Stomach (tissue), 9 donors: Measurements from ENCODE around the gene ABLIM2. TPM values are rescaled to one million over a fixed set of nuclear protein-coding genes. Genes with fewer than 3 reads are reported as not detected.

Experiments
- DNase-seq, 2 donors: peaks; one replicate each; pipeline versions ENCODE4 v3.0.0 to v3.0.0-alpha.2; 2013 to 2019
- H3K27ac ChIP-seq, 5 donors: fragments of 200-600 bp in 4 of 5; sonication (generic) in 4 of 5; one replicate each; pipeline ENCODE4 v1.5.1; 2013 to 2019; ENCODE audit warnings: mild to moderate bottlenecking in 1 of 5, moderate library complexity in 1 of 5
- H3K27me3 ChIP-seq, 3 donors: fragments of 200-600 bp; sonication (generic); one replicate each; pipeline ENCODE4 v1.5.1; 2017 to 2019; ENCODE audit warnings: mixed run types in 1 of 3
- H3K36me3 ChIP-seq, 4 donors: fragments of 200-600 bp; sonication (generic); 1 replicate in 3 of 4; 2 replicates in 1 of 4; pipeline ENCODE4 v1.5.1; 2016 to 2019
- H3K4me1 ChIP-seq, 4 donors: fragments of 200-600 bp; sonication (generic); one replicate each; pipeline ENCODE4 v1.5.1; 2016 to 2019
- H3K4me3 ChIP-seq, 4 donors: fragments of 200-600 bp; sonication (generic) in 3 of 4; one replicate each; pipeline ENCODE4 v1.5.1; 2016 to 2019; ENCODE audit warnings: mild to moderate bottlenecking in 1 of 4
- H3K9me3 ChIP-seq, 4 donors: fragments of 200-600 bp; sonication (generic); one replicate each; pipeline ENCODE4 v1.5.1; 2016 to 2019
- EP300 ChIP-seq: sonication (generic); formaldehyde crosslinking; IDR thresholded peaks from one replicate; pipeline ENCODE4 v1.6.1; 2017; ENCODE audit warnings: antibody characterized with exemption
- POLR2A ChIP-seq, 4 donors: fragments of 450-650 bp; IDR thresholded peaks; one replicate each; pipeline ENCODE4 v1.6.1; 2016; ENCODE audit warnings: antibody characterized with exemption in 4 of 4, control low read depth in 2 of 4, mild to moderate bottlenecking in 1 of 4, moderate library complexity in 1 of 4
- POLR2AphosphoS5 ChIP-seq, 3 donors: sonication (generic); formaldehyde crosslinking; IDR thresholded peaks; one replicate each; pipeline ENCODE4 v1.6.1; 2016; ENCODE audit warnings: antibody characterized with exemption in 3 of 3
- WGBS, 5 donors: extraction: QIAGEN DNeasy Blood & Tissue Kit in 3 of 5; methylation state at CpG; one replicate each; pipeline versions ENCODE4 v1.1.5 to v1.1.7; 2013 to 2018; 5-methylcytosine and 5-hydroxymethylcytosine counted together
- intact Hi-C: fragments of 100-400 bp; cut with DNase I; formaldehyde crosslinking; loops from one replicate; pipeline ENCODE4 v1.15.1; 2023; ENCODE audit warnings: low total_unique reads
- polyA plus RNA-seq, 3 donors: library from polyadenylated mRNA; stranded (reverse); fragments of 200-250 nt; gene quantifications; one replicate each; pipeline ENCODE4 v1.2.3, GENCODE V29; 2013
- total RNA-seq, 5 donors: library from RNA; depleted of rRNA; stranded (reverse); fragments of >200 nt; gene quantifications; one replicate each; pipeline versions ENCODE4 v1.1.0 to v1.2.3, GENCODE V29; 2014 to 2016
- TF ChIP-seq, protein P1 (sequence below), 7 experiments: fragments of 450-650 bp in 4 of 7; fragments of 200-600 bp in 3 of 7; sonication (generic) in 3 of 7; IDR thresholded peaks; one replicate each; pipeline ENCODE4 v1.5.1; 2016 to 2019; ENCODE audit warnings: antibody characterized with exemption in 7 of 7, control low read depth in 2 of 7, mild to moderate bottlenecking in 1 of 7
- donor health status: healthy with polysubstance abuse.
- donor health status: Bipolar disorder and iron deficiency.
- donor health status: healthy.

ABLIM2 gene
- total and polyA plus RNA-seq, 8 donors = 2.3 to 28.0 (median 5.5) TPM

DNA sequence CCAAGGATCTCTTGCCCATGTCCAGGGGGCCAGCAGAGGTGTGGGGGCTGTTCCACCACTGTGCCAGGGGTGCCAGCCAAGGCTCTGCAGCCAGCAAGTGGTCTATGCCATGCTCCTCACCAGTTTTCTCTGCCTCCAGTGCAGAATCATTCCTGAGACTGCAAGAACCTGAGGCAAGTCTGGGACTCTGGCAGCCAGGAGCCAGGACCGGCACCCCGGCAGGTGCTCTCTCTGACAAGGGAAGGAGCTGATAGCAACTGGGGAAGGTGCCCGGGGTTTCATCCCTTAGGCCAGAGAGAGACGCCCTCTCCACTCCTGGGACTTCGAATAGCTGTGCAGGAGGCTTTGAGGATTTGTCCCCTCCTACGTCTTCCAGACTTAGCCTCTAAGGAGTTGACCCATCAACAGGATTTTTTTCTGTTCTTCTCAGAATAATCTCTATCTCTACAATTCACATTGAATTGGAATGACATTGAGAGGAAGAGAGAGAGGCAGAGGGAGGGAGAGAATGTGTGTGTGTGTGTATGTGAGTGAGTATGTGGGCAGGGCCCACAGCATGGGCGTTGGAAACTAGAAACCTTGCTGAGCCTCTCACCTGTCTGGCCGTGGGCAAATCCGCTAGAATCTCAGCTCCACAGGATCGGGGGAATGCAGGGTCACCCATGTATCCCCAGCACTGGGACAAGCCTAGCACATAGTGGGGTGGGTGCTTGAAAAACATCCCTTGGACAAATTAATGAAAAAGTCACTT is 144.5 kb downstream of the ABLIM2 start:
- H3K4me3 ChIP-seq = no peak overlapping the region
- no peak for DNase-seq
- no peak overlapping the region for H3K27ac ChIP-seq
- H3K9me3 ChIP-seq = no peaks in the 10 kb centered on the region
- intact Hi-C loops = no loop called here
- peaks cover 5 to 15% (median 11%) of the 10 kb centered on the region in 4 donors for H3K4me1 ChIP-seq
- H3K36me3 ChIP-seq = no peaks in the 10 kb centered on the region
- WGBS, 5 donors = 79 to 82% (median 81%) methylated on average over 10 of the region's 10 CpGs
- TF ChIP-seq POLR2A (IDR thresholded peaks at IDR 0.05) (no peak), EP300 (no peak), POLR2AphosphoS5 (IDR thresholded peaks at IDR 0.05) (no peak)
- TF ChIP-seq, protein P1, sequence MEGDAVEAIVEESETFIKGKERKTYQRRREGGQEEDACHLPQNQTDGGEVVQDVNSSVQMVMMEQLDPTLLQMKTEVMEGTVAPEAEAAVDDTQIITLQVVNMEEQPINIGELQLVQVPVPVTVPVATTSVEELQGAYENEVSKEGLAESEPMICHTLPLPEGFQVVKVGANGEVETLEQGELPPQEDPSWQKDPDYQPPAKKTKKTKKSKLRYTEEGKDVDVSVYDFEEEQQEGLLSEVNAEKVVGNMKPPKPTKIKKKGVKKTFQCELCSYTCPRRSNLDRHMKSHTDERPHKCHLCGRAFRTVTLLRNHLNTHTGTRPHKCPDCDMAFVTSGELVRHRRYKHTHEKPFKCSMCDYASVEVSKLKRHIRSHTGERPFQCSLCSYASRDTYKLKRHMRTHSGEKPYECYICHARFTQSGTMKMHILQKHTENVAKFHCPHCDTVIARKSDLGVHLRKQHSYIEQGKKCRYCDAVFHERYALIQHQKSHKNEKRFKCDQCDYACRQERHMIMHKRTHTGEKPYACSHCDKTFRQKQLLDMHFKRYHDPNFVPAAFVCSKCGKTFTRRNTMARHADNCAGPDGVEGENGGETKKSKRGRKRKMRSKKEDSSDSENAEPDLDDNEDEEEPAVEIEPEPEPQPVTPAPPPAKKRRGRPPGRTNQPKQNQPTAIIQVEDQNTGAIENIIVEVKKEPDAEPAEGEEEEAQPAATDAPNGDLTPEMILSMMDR (IDR thresholded peaks at IDR 0.05) = no peak
- H3K27me3 ChIP-seq = no peaks in the 10 kb centered on the region

DNA sequence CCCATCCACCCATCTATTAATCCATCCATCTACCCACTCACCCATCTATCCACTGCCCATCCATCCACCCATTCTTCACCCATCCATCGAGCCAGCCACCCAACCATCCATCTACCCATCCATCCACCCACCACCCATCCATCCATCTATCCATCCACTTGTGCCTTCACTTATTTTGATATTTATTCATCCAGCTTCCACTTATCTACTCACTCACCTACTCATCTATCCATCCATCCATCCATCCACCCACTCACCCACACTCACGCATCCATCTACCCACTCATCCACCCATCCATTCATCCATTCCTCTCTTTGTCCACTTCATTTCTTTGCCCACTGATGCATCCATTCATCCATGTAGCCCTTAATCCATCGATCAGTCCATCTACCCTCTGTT is 146.1 kb downstream of the ABLIM2 start:
- no peaks in the 10 kb centered on the region for H3K9me3 ChIP-seq
- WGBS, 5 donors = 94 to 99% (median 98%) methylated on average over 3 of the region's 3 CpGs

DNA sequence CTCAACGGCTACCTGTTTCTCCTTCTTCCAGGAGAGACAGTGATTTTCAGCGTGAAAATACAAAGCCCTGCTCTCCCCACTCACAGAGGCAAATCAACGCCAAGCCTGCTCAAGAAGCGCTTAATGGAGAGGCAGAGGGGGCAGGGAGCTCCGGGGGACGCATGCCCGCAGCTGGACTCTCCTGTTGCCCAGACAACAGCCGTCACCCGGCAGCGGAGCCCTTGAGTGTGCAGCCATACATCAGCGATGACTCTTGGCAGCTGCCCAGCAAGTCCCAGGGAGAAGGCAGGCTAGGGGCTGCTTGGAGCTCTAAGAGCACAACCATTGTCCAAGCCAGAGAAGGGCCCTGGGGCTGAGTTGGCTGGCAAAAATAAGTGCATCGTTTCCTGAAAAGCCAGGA is 148.0 kb downstream of the ABLIM2 start:
- Histone ChIP-seq H3K36me3 (peaks cover 0 to 20% (median 3%) of the 10 kb centered on the region in 4 donors), H3K27ac (no peak overlapping the region), H3K9me3 (no peaks in the 10 kb centered on the region), H3K4me3 (no peak overlapping the region), H3K4me1 (peaks cover 5 to 15% (median 11%) of the 10 kb centered on the region in 4 donors), H3K27me3 (no peaks in the 10 kb centered on the region)
- WGBS, 5 donors = 11 to 35% (median 16%) methylated on average over 3 to 12 of the region's 12 CpGs
- no peak for TF ChIP-seq POLR2A (IDR thresholded peaks at IDR 0.05)
- no peak for TF ChIP-seq EP300
- TF ChIP-seq, protein P1 (IDR thresholded peaks at IDR 0.05) = no peak
- no peak for TF ChIP-seq POLR2AphosphoS5 (IDR thresholded peaks at IDR 0.05)
- peak; percentile 52 to 96 for DNase-seq
- intact Hi-C loops = no loop called here

More for the DNA sequence above, 146.1 kb downstream of the ABLIM2 start:
- Histone ChIP-seq H3K4me3 (no peak overlapping the region), H3K36me3 (peaks cover 0 to 8% (median 3%) of the 10 kb centered on the region in 4 donors), H3K4me1 (peaks cover 5 to 15% (median 11%) of the 10 kb centered on the region in 4 donors), H3K27me3 (no peaks in the 10 kb centered on the region), H3K27ac (no peak overlapping the region)
- no peak for DNase-seq
- TF ChIP-seq, protein P1 (IDR thresholded peaks at IDR 0.05) = no peak
- TF ChIP-seq POLR2AphosphoS5 (IDR thresholded peaks at IDR 0.05) (no peak), EP300 (no peak), POLR2A (IDR thresholded peaks at IDR 0.05) (no peak)
- intact Hi-C loops = no loop called here

DNA sequence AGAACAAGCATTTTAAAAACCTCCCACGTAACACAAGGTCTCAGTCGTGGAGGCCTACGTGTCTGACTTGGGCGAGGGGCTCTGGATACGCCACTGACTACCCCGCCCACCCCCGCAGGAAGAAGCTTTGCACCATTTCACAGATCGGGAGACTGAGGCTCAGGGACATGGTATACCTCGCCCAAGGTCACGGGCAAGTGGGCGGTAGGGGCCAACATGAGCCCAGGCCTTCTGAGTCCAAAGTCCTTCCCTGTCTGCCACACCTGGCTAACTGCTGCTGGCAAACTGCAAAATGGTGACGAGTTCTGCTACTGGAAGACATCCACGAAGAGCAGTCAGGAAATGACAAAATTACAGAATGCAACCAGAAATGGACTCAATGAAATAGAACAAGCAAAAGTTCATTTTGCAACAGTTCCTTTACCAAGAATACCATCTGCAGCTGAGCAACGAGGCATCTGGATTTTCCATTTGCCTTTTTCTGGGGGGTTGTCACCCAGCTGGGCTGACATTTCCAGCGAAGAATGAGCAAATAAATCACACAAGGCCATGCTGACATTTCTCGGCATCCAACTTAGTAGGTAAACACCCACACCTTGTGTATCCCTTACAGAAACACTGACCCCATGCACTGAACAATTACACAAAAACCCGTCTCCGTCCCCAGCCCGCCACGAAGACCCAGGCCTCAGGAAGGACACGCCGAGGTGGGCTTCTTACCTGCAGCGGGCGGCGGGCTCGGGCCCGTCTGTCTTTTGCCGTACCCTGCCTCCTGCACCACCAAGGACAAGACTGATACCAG is 148.7 kb downstream of the ABLIM2 start:
- no peak overlapping the region for H3K4me3 ChIP-seq
- TF ChIP-seq, protein P1 (IDR thresholded peaks at IDR 0.05) = no peak
- TF ChIP-seq POLR2AphosphoS5 (IDR thresholded peaks at IDR 0.05) (no peak), POLR2A (IDR thresholded peaks at IDR 0.05) (no peak), EP300 (no peak)
- peaks cover 5 to 15% (median 11%) of the 10 kb centered on the region in 4 donors for H3K4me1 ChIP-seq
- peaks cover 0 to 27% (median 8%) of the 10 kb centered on the region in 4 donors for H3K36me3 ChIP-seq
- H3K27ac ChIP-seq = no peak overlapping the region
- intact Hi-C loops = no loop called here
- no peaks in the 10 kb centered on the region for H3K9me3 ChIP-seq
- H3K27me3 ChIP-seq = no peaks in the 10 kb centered on the region
- DNase-seq = peak in 1 of 2 donors; percentile 54
- 60 to 83% (median 68%) methylated on average over 28 of the region's 28 CpGs for WGBS, 5 donors
